HEK293 (cell line): ENCODE results near the gene SIL1.

Source experiments
- HOXA7 ChIP-seq: sonication (generic); formaldehyde crosslinking; IDR thresholded peaks from 2 replicates; pipeline ENCODE4 v1.8.1; 2022; ENCODE audit warnings: missing genetic modification reagents, borderline replicate concordance
- TCF7L2 ChIP-seq: IDR thresholded peaks from 2 replicates; pipeline ENCODE4 v1.6.1; 2011; ENCODE audit warnings: low read depth, mild to moderate bottlenecking, inconsistent platforms, low read length, moderate library complexity, borderline replicate concordance
- ZFP41 ChIP-seq: fragments of 450-650 bp; formaldehyde crosslinking; IDR thresholded peaks from 2 replicates; pipeline ENCODE4 v1.5.1; 2016; ENCODE audit warnings: missing biosample characterization, missing genetic modification characterization, borderline replicate concordance
- ZNF121 ChIP-seq: fragments of 450-650 bp; formaldehyde crosslinking; IDR thresholded peaks from 2 replicates; pipeline ENCODE4 v1.5.1; 2016; ENCODE audit warnings: missing biosample characterization, missing genetic modification characterization
- ZNF223 ChIP-seq: fragments of 450-650 bp; formaldehyde crosslinking; IDR thresholded peaks from 2 replicates; pipeline ENCODE4 v1.5.1; 2016; ENCODE audit warnings: missing biosample characterization, missing genetic modification characterization
- ZNF292 ChIP-seq: fragments of 450-650 bp; formaldehyde crosslinking; IDR thresholded peaks from 2 replicates; pipeline ENCODE4 v1.5.1; 2016; ENCODE audit warnings: low read depth, missing biosample characterization, missing genetic modification characterization, borderline replicate concordance
- ZNF521 ChIP-seq: fragments of 450-650 bp; formaldehyde crosslinking; IDR thresholded peaks from 2 replicates; pipeline ENCODE4 v1.5.1; 2017; ENCODE audit warnings: missing biosample characterization, mild to moderate bottlenecking, missing genetic modification characterization
- ZNF629 ChIP-seq: fragments of 450-650 bp; formaldehyde crosslinking; IDR thresholded peaks from 2 replicates; pipeline ENCODE4 v1.5.1; 2017; ENCODE audit warnings: missing biosample characterization, missing genetic modification characterization
- ZNF664 ChIP-seq: fragments of 450-650 bp; formaldehyde crosslinking; IDR thresholded peaks from 2 replicates; pipeline ENCODE4 v1.5.1; 2016; ENCODE audit warnings: missing biosample characterization, missing genetic modification characterization
- ZNF777 ChIP-seq: fragments of 450-650 bp; formaldehyde crosslinking; IDR thresholded peaks from 2 replicates; pipeline ENCODE4 v1.5.1; 2017; ENCODE audit warnings: missing biosample characterization, missing genetic modification characterization, borderline replicate concordance
- ZNF830 ChIP-seq: fragments of 450-650 bp; IDR thresholded peaks from 2 replicates; pipeline ENCODE4 v1.5.0; 2018; ENCODE audit warnings: missing biosample characterization, missing genetic modification characterization, low read depth, mild to moderate bottlenecking, moderate library complexity
- TF ChIP-seq, protein P1 (sequence below): fragments of 450-650 bp; formaldehyde crosslinking; IDR thresholded peaks from 2 replicates; pipeline ENCODE4 v1.5.1; 2016; ENCODE audit warnings: missing biosample characterization, missing genetic modification characterization
- TF ChIP-seq, protein P2 (sequence below): fragments of 450-650 bp; IDR thresholded peaks from 2 replicates; pipeline ENCODE4 v1.5.1; 2018; ENCODE audit warnings: missing biosample characterization, mild to moderate bottlenecking, missing genetic modification characterization
- TF ChIP-seq, protein P3 (sequence below): fragments of 450-650 bp; formaldehyde crosslinking; IDR thresholded peaks from 2 replicates; pipeline ENCODE4 v1.5.1; 2016; ENCODE audit warnings: missing biosample characterization, missing genetic modification characterization

DNA sequence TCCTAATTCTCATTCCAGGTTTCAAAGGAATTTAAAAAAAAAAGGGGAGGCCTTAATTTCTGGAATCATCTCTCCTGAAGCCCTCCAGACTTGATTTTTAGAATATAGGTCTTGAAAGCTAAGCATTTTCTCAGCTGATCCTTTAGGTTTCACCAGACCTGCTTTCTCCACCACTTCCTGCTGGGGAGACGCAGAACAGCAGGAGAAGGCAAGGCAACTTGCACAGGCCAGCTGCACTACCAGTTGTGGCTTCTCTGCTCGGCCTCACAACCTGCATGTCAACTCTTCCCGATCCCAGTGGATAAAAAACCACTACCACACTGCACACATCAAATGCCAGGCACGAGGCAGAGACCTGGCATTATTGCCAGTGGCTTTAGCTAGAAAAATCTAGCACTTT, 119.8 kb downstream of the SIL1 start:
- TF ChIP-seq, protein P1, sequence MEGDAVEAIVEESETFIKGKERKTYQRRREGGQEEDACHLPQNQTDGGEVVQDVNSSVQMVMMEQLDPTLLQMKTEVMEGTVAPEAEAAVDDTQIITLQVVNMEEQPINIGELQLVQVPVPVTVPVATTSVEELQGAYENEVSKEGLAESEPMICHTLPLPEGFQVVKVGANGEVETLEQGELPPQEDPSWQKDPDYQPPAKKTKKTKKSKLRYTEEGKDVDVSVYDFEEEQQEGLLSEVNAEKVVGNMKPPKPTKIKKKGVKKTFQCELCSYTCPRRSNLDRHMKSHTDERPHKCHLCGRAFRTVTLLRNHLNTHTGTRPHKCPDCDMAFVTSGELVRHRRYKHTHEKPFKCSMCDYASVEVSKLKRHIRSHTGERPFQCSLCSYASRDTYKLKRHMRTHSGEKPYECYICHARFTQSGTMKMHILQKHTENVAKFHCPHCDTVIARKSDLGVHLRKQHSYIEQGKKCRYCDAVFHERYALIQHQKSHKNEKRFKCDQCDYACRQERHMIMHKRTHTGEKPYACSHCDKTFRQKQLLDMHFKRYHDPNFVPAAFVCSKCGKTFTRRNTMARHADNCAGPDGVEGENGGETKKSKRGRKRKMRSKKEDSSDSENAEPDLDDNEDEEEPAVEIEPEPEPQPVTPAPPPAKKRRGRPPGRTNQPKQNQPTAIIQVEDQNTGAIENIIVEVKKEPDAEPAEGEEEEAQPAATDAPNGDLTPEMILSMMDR (tag by site-specific recombination) = no peak
- TF ChIP-seq ZNF521 (tag by site-specific recombination) = no peak
- TF ChIP-seq ZNF629 (tag by site-specific recombination) = no peak
- no peak for TF ChIP-seq TCF7L2
- TF ChIP-seq, protein P2, sequence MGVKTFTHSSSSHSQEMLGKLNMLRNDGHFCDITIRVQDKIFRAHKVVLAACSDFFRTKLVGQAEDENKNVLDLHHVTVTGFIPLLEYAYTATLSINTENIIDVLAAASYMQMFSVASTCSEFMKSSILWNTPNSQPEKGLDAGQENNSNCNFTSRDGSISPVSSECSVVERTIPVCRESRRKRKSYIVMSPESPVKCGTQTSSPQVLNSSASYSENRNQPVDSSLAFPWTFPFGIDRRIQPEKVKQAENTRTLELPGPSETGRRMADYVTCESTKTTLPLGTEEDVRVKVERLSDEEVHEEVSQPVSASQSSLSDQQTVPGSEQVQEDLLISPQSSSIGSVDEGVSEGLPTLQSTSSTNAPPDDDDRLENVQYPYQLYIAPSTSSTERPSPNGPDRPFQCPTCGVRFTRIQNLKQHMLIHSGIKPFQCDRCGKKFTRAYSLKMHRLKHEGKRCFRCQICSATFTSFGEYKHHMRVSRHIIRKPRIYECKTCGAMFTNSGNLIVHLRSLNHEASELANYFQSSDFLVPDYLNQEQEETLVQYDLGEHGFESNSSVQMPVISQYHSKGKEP (tag by site-specific recombination) = no peak
- no peak for TF ChIP-seq ZNF223 (tag by site-specific recombination)
- TF ChIP-seq, protein P3, sequence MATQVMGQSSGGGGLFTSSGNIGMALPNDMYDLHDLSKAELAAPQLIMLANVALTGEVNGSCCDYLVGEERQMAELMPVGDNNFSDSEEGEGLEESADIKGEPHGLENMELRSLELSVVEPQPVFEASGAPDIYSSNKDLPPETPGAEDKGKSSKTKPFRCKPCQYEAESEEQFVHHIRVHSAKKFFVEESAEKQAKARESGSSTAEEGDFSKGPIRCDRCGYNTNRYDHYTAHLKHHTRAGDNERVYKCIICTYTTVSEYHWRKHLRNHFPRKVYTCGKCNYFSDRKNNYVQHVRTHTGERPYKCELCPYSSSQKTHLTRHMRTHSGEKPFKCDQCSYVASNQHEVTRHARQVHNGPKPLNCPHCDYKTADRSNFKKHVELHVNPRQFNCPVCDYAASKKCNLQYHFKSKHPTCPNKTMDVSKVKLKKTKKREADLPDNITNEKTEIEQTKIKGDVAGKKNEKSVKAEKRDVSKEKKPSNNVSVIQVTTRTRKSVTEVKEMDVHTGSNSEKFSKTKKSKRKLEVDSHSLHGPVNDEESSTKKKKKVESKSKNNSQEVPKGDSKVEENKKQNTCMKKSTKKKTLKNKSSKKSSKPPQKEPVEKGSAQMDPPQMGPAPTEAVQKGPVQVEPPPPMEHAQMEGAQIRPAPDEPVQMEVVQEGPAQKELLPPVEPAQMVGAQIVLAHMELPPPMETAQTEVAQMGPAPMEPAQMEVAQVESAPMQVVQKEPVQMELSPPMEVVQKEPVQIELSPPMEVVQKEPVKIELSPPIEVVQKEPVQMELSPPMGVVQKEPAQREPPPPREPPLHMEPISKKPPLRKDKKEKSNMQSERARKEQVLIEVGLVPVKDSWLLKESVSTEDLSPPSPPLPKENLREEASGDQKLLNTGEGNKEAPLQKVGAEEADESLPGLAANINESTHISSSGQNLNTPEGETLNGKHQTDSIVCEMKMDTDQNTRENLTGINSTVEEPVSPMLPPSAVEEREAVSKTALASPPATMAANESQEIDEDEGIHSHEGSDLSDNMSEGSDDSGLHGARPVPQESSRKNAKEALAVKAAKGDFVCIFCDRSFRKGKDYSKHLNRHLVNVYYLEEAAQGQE (tag by site-specific recombination) = no peak
- TF ChIP-seq HOXA7 (CRISPR knock-in tag) = no peak
- TF ChIP-seq ZNF121 (tag by site-specific recombination) = no peak
- no peak for TF ChIP-seq ZNF292
- TF ChIP-seq ZFP41 (tag by site-specific recombination) = no peak
- no peak for TF ChIP-seq ZNF664 (tag by site-specific recombination)
- no peak for TF ChIP-seq ZNF830 (tag by site-specific recombination)
- TF ChIP-seq ZNF777 (tag by site-specific recombination) = no peak
